GM12873 (cell line): ENCODE measurements around the gene RHBDL1.

Source experiments
- CTCF ChIP-seq: IDR thresholded peaks from 2 replicates; pipeline ENCODE4 v1.5.1; 2012; ENCODE audit warnings: low read depth, mild to moderate bottlenecking, moderate library complexity, low read length, control low read depth; ENCODE audit not compliant: insufficient read depth; ENCODE audit errors: missing control alignments

RHBDL1 gene

GRCh38 chr16:634051-634670, 41.3 kb upstream of the RHBDL1 start:
- TF ChIP-seq CTCF: no peak

GRCh38 chr16:634996-635395, 40.5 kb upstream of the RHBDL1 start:
- TF ChIP-seq CTCF: no peak

- no peak for TF ChIP-seq CTCF
Measured at GRCh38 chr16:635573-636205, 39.8 kb upstream of the RHBDL1 start.

GRCh38 chr16:636206-637080, 39.0 kb upstream of the RHBDL1 start, which contains the start of gene METTL26:
Gene METTL26, minus strand, starts transcription at chr16:636305. Its CDS starts 15 bp downstream, at chr16:636290.
- no peak for TF ChIP-seq CTCF

GRCh38 chr16:637081-638018, 38.1 kb upstream of the RHBDL1 start:
- TF ChIP-seq CTCF: no peak

- no peak for TF ChIP-seq CTCF
Measured at GRCh38 chr16:638034-638543, 37.4 kb upstream of the RHBDL1 start.
